K562 (cell line): ENCODE data around the gene UCP3. TPM values are rescaled to one million over a fixed set of nuclear protein-coding genes. Genes with fewer than 3 reads are reported as not detected.

Source experiments
- CREB3 ChIP-seq: fragments of 450-650 bp; conservative IDR thresholded peaks from 2 replicates; pipeline ENCODE4 v1.6.1; 2016; ENCODE audit warnings: missing genetic modification characterization, low read depth, mild to moderate bottlenecking, missing compliant biosample characterization, moderate library complexity
- DACH1 ChIP-seq: fragments of 450-650 bp; IDR thresholded peaks from 2 replicates; pipeline ENCODE4 v1.6.1; 2018; ENCODE audit not compliant: partially characterized antibody
- EGR1 ChIP-seq: fragments of 450-650 bp; conservative IDR thresholded peaks from 2 replicates; pipeline ENCODE4 v1.6.1; 2017; ENCODE audit warnings: mild to moderate bottlenecking
- EWSR1 ChIP-seq: fragments of 450-650 bp; IDR thresholded peaks from 2 replicates; pipeline ENCODE4 v1.6.1; 2018; ENCODE audit warnings: borderline replicate concordance, mild to moderate bottlenecking, low read depth, moderate library complexity; ENCODE audit not compliant: partially characterized antibody
- GTF3C2 ChIP-seq: IDR thresholded peaks from 3 replicates; pipeline ENCODE4 v1.6.1; 2011; ENCODE audit warnings: borderline replicate concordance, mild to moderate bottlenecking, moderate library complexity; ENCODE audit not compliant: insufficient read length; ENCODE audit errors: extremely low read depth
- HMG20A ChIP-seq: fragments of 450-650 bp; formaldehyde crosslinking; conservative IDR thresholded peaks from 2 replicates; pipeline ENCODE4 v1.4.0; 2020; ENCODE audit warnings: mild to moderate bottlenecking, mixed read lengths
- HOXB6 ChIP-seq: fragments of 250-450 bp; sonication (Bioruptor Pico); IDR thresholded peaks from 2 replicates; pipeline ENCODE4 v1.5.1; 2022; ENCODE audit warnings: mild to moderate bottlenecking, borderline replicate concordance
- MCM7 ChIP-seq, 2 experiments: fragments of 450-650 bp; IDR thresholded peaks; 2 replicates each; pipeline ENCODE4 v1.6.1; 2016 to 2018
- NFIX ChIP-seq: fragments of 250-450 bp; sonication (Bioruptor Pico); IDR thresholded peaks from 2 replicates; pipeline ENCODE4 v1.4.0; 2020; ENCODE audit warnings: low read depth, mild to moderate bottlenecking, moderate library complexity
- REST ChIP-seq, 2 experiments: fragments of 450-650 bp; formaldehyde crosslinking in 1 of 2; IDR thresholded peaks; 2 replicates each; pipeline versions ENCODE4 v1.4.0 to v1.6.1; 2014 to 2020; ENCODE audit warnings: mild to moderate bottlenecking in 2 of 2, borderline replicate concordance in 1 of 2, low read depth in 1 of 2
- SMARCB1 ChIP-seq: IDR thresholded peaks from 2 replicates; pipeline ENCODE4 v1.6.1; 2011; ENCODE audit warnings: improper control_type of control experiment, low read depth; ENCODE audit not compliant: insufficient read length
- SP1 ChIP-seq: sonication (generic); formaldehyde crosslinking; IDR thresholded peaks from 2 replicates; pipeline ENCODE4 v1.8.1; 2022; ENCODE audit warnings: mild to moderate bottlenecking, missing genetic modification reagents
- TGIF2 ChIP-seq: sonication (generic); formaldehyde crosslinking; IDR thresholded peaks from 2 replicates; pipeline ENCODE4 v1.8.1; 2022; ENCODE audit warnings: mild to moderate bottlenecking, missing genetic modification reagents, moderate library complexity
- ZNF696 ChIP-seq: fragments of 250-450 bp; sonication (Bioruptor Pico); conservative IDR thresholded peaks from 2 replicates; pipeline ENCODE4 v1.4.0; 2020; ENCODE audit warnings: mild to moderate bottlenecking, moderate library complexity
- ZNF785 ChIP-seq: fragments of 250-450 bp; sonication (Bioruptor Pico); IDR thresholded peaks from 2 replicates; pipeline ENCODE4 v1.4.0; 2020; ENCODE audit warnings: mild to moderate bottlenecking
- polyA plus RNA-seq, 8 experiments: library from polyadenylated mRNA; depleted of rRNA in 4 of 8; stranded (reverse) in 5 of 8; unstranded in 3 of 8; fragments of >200 nt; fragmentation: Nextera tagmentation in 2 of 8; fragmentation: Illumina TruSeq in 1 of 8; extraction: Ambion mirVana in 2 of 8; extraction: Trizol in 1 of 8; gene quantifications; 2 replicates each; pipeline versions ENCODE4 v1.2.1 to v1.2.3, GENCODE V29; 2011 to 2014; ENCODE audit warnings: inconsistent platforms in 1 of 8, missing spikeins in 1 of 8
- total RNA-seq, 7 experiments: library from RNA; depleted of rRNA in 6 of 7; stranded (reverse); fragments of >200 nt in 6 of 7; fragmentation: Illumina TruSeq in 2 of 7; extraction: Trizol in 2 of 7; gene quantifications; 2 replicates each; pipeline versions ENCODE4 v1.2.1 to v1.2.3, GENCODE V29; 2011 to 2021; ENCODE audit warnings: low replicate concordance in 1 of 7

Gene UCP3
- total and polyA plus RNA-seq, 9 of the 15 experiments (the other 6 are each of a cell fraction or from before 2014, with no cell fraction given) = 0.05 to 0.65 (median 0.25) TPM; not detected in 2

- TF ChIP-seq REST (IDR thresholded peaks at IDR 0.05; ENCODE audit: borderline replicate concordance) (peak; percentile 57; the same call in 1 of the 2 replicates), REST (CRISPR knock-in tag; IDR thresholded peaks at IDR 0.05; ENCODE audit: low read depth) (no peak), GTF3C2 (peak; percentile 68), EWSR1 (no peak), NFIX (CRISPR knock-in tag) (no peak), MCM7 (IDR thresholded peaks at IDR 0.05) (no peak), HOXB6 (no peak), HMG20A (CRISPR knock-in tag) (no peak), DACH1 (peak; percentile 67), CREB3 (tag) (peak; percentile 79; the same call in 1 of the 2 replicates), TGIF2 (no peak), ZNF785 (CRISPR knock-in tag) (no peak), ZNF696 (CRISPR knock-in tag) (no peak), SMARCB1 (no peak), EGR1 (peak; percentile 52; the same call in 1 of the 2 replicates), SP1 (CRISPR knock-in tag) (peak; percentile 70; the same call in 1 of the 2 replicates)
These were observed 2.6 kb upstream of the UCP3 start (continued) for GRCh38 chr11:74011360-74012073.
